Measurements from ENCODE around the gene REG4.

REG4 gene

GRCh38 chr1:119794876-119795240, 16.4 kb downstream of the REG4 start:
- no peak for TF ChIP-seq CTCF (conservative IDR thresholded peaks at IDR 0.05; ENCODE audit: low read depth, low read length)
- Histone ChIP-seq H3K4me2 (no peak overlapping the region), H3K27me3 (ENCODE audit: insufficient read depth, low read depth) (no peaks in the 10 kb centered on the region), H3K79me2 (ENCODE audit: insufficient read depth, low read depth) (no peaks in the 10 kb centered on the region), H3K4me1 (ENCODE audit: low read depth, poor library complexity, severe bottlenecking) (peaks cover 5% of the 10 kb centered on the region), H3K9ac (no peak overlapping the region), H2AFZ (ENCODE audit: low read depth) (no peak overlapping the region), H3K4me3 (IDR thresholded peaks at IDR 0.05; ENCODE audit: insufficient read depth, low read depth, low read length) (no peak overlapping the region), H3K27ac (no peak overlapping the region), H3K36me3 (ENCODE audit: insufficient read depth) (no peaks in the 10 kb centered on the region), H4K20me1 (ENCODE audit: insufficient read depth) (no peaks in the 10 kb centered on the region)

DNA sequence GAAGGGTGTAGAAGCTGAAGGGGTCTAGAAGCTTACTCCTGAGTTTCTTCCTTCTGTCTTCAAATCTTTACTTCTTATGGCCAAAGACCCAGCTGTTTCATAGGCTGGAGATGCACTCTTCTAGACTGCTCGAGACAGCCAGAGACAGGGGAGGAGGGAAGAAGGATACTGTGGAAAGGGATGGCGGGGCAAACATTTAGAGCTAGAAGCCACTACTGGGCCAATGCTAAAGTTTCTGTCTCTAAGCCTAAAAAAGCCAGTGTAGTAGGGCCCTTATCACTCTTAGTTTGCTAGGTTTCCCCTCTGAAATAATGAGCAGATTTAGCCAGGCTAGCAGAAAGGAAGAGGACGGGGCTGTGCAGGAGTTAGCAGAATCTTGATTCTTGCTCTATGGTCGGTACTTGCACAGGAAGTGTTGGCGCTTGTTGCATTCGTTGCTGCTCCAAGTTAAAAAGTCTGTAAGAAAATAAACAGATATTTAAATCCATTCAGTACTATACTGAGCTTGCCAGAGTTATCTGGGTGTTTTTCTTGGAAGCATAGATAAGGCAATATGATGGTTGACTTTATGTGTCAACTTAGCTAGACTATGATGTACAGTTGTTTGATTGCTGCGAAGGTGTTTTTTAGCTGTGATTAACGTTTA, 16.9 kb downstream of the REG4 start:
- no peak overlapping the region for H3K4me2 ChIP-seq
- no peak for TF ChIP-seq CTCF (conservative IDR thresholded peaks at IDR 0.05; ENCODE audit: low read depth, low read length)
- no peaks in the 10 kb centered on the region for H4K20me1 ChIP-seq (ENCODE audit: insufficient read depth)
- H3K9ac ChIP-seq, result no peak overlapping the region
- no peak overlapping the region for H2AFZ ChIP-seq (ENCODE audit: low read depth)
- H3K4me1 ChIP-seq (ENCODE audit: low read depth, poor library complexity, severe bottlenecking), result peaks cover 6% of the 10 kb centered on the region
- no peak overlapping the region for H3K4me3 ChIP-seq (IDR thresholded peaks at IDR 0.05; ENCODE audit: insufficient read depth, low read depth, low read length)
- H3K27me3 ChIP-seq (ENCODE audit: insufficient read depth, low read depth), result no peaks in the 10 kb centered on the region
- no peak overlapping the region for H3K27ac ChIP-seq
- no peaks in the 10 kb centered on the region for H3K36me3 ChIP-seq (ENCODE audit: insufficient read depth)
- H3K79me2 ChIP-seq (ENCODE audit: insufficient read depth, low read depth), result no peaks in the 10 kb centered on the region

DNA sequence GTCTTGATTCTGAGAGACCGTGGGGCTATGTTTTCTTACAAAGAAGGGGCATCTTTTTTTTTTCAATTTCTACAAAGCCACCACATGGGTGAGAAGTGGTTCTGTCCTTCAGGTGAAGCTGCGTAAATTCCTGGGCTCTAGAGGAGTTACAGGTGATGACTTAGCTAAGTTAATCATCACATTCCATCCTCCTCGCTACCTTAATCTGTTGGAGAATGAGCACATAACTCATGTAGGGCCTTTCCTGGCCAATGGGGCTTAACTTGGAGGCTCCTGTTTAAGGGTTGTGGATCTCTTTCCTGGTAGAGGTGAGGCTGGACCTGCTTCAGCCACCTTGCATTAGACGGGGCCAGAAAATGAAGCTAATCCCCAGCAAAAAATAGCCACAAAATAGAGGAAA, 19.9 kb downstream of the REG4 start:
- H3K9ac ChIP-seq, result no peak overlapping the region
- H3K4me1 ChIP-seq (ENCODE audit: low read depth, poor library complexity, severe bottlenecking), result peaks cover 36% of the 10 kb centered on the region
- no peak overlapping the region for H3K4me2 ChIP-seq
- H3K27me3 ChIP-seq (ENCODE audit: insufficient read depth, low read depth), result no peaks in the 10 kb centered on the region
- no peak overlapping the region for H3K4me3 ChIP-seq (IDR thresholded peaks at IDR 0.05; ENCODE audit: insufficient read depth, low read depth, low read length)
- no peak overlapping the region for H2AFZ ChIP-seq (ENCODE audit: low read depth)
- no peak overlapping the region for H3K27ac ChIP-seq
- H4K20me1 ChIP-seq (ENCODE audit: insufficient read depth), result no peaks in the 10 kb centered on the region
- no peaks in the 10 kb centered on the region for H3K79me2 ChIP-seq (ENCODE audit: insufficient read depth, low read depth)
- TF ChIP-seq CTCF (conservative IDR thresholded peaks at IDR 0.05; ENCODE audit: low read depth, low read length), result no peak
- no peaks in the 10 kb centered on the region for H3K36me3 ChIP-seq (ENCODE audit: insufficient read depth)

DNA sequence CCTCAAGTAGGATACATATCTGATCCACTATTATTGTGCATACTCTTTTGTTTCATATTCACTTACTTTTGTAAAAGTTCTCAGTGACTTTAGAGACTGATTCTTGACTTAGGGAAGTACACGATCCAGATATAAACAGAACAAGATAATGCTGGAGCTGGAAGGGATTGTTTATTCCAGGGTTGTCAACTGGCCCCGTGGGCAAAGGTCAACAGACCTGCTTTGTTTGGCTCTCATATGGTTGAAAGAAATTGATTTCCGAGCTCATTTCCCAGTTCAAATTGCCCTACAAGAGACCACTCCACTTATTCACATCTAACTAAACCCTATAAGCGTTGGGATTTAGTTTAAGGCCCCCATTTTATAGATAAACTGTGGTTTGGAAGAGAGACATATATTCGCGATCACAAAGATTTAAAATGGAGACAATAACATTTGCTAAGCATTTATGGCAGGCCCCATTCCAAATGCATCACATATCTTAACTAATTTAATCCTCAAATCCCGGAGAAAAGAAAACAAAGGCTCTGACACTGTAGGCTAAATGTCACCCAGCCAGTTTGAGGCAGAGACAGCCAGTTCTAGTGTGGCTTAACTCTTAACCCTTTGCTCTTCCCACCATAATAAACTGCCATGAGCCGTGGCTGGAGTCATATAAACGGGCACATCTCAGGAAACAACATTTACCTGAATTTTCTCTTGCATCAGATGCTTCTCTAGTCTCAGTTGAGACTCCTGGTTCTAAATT, 20.6 kb downstream of the REG4 start:
- Histone ChIP-seq H3K79me2 (ENCODE audit: insufficient read depth, low read depth) (no peaks in the 10 kb centered on the region), H3K4me2 (no peak overlapping the region), H2AFZ (ENCODE audit: low read depth) (no peak overlapping the region), H3K9ac (no peak overlapping the region), H3K4me3 (IDR thresholded peaks at IDR 0.05; ENCODE audit: insufficient read depth, low read depth, low read length) (no peak overlapping the region), H3K4me1 (ENCODE audit: low read depth, poor library complexity, severe bottlenecking) (peaks cover 43% of the 10 kb centered on the region), H3K36me3 (ENCODE audit: insufficient read depth) (no peaks in the 10 kb centered on the region), H4K20me1 (ENCODE audit: insufficient read depth) (no peaks in the 10 kb centered on the region), H3K27me3 (ENCODE audit: insufficient read depth, low read depth) (no peaks in the 10 kb centered on the region), H3K27ac (no peak overlapping the region)
- TF ChIP-seq CTCF (conservative IDR thresholded peaks at IDR 0.05; ENCODE audit: low read depth, low read length), result no peak

All from KMS-11 (cell line).